ENCODE measurements around the gene PAXX.

Gene PAXX

DNA sequence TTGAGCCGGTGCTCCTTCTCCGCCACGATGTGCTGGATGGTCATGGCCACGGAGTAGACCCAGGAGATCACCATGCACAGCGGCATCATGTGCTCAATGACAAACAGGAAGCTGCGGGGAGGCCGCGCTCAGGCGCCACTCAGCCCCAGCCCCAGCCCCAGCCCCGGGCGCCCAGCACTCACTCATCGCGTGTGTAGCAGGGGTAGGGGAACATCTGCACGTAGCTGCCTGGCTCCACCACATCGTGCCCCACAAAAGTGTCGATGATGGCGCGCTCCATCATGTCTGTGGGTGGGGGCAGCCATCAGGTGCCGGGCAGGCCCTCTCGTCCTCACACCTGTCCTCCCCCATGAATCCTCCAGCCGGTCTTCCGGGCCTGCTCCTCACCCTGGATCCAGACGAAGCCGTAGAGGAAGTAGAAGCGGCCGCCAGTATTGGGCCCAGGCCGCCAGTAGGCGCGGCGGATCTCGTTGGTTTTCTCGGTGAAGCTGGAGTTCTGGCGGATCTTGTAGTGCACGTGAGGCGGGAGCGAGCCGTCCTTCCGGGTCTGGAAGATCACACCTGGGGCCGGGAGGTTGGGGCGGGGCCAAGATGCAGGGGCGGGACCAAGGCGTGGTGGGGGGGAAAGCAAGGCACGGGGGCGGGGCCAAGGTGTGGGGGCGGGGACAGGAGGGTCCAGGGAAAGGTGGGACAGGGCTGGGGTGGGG is 25.7 kb downstream of the PAXX start:
- H2BK5ac ChIP-seq (ENCODE audit: low read length) = no peak overlapping the region
- H3K56ac ChIP-seq (ENCODE audit: low read length) = no peak overlapping the region
- H3K4ac ChIP-seq (ENCODE audit: low read depth, low read length) = no peak overlapping the region
- H3K4me2 ChIP-seq (ENCODE audit: low read length) = no peak overlapping the region
- no peak overlapping the region for H2BK15ac ChIP-seq (replicated peaks; ENCODE audit: low read depth)
- H3K18ac ChIP-seq (ENCODE audit: low read length) = no peak overlapping the region
- no peaks in the 10 kb centered on the region for H3K79me1 ChIP-seq (ENCODE audit: low read length)
- no CpG with 5 or more reads among the region's 45 CpGs for whole genome bisulfite sequencing (ENCODE audit: extremely low coverage, insufficient coverage, low lambda C conversion rate)
- no peak overlapping the region for H3K27ac ChIP-seq (ENCODE audit: low read depth, low read length)
- no peak for DNase-seq
- H3K4me1 ChIP-seq (ENCODE audit: control insufficient read depth, low read depth, low read length) = no peaks in the 10 kb centered on the region
- no peak overlapping the region for H4K8ac ChIP-seq (ENCODE audit: low read depth, low read length)
- no peak overlapping the region for H3K9ac ChIP-seq (ENCODE audit: low read length)
- no peak overlapping the region for H4K5ac ChIP-seq (ENCODE audit: low read length)
- H3K79me2 ChIP-seq (ENCODE audit: control insufficient read depth, insufficient read depth, low read length) = no peaks in the 10 kb centered on the region
- no peak overlapping the region for H3K4me3 ChIP-seq (ENCODE audit: low read length)
- no peaks in the 10 kb centered on the region for H3K36me3 ChIP-seq (ENCODE audit: control insufficient read depth, insufficient read depth, low read length)
- H2BK120ac ChIP-seq (ENCODE audit: low read depth, low read length) = no peak overlapping the region
- no peak overlapping the region for H2AK5ac ChIP-seq (ENCODE audit: low read length)
- no peaks in the 10 kb centered on the region for H3K27me3 ChIP-seq (ENCODE audit: insufficient read depth, low read length, poor library complexity)
- no peak overlapping the region for H3K23ac ChIP-seq (ENCODE audit: low read length)

DNA sequence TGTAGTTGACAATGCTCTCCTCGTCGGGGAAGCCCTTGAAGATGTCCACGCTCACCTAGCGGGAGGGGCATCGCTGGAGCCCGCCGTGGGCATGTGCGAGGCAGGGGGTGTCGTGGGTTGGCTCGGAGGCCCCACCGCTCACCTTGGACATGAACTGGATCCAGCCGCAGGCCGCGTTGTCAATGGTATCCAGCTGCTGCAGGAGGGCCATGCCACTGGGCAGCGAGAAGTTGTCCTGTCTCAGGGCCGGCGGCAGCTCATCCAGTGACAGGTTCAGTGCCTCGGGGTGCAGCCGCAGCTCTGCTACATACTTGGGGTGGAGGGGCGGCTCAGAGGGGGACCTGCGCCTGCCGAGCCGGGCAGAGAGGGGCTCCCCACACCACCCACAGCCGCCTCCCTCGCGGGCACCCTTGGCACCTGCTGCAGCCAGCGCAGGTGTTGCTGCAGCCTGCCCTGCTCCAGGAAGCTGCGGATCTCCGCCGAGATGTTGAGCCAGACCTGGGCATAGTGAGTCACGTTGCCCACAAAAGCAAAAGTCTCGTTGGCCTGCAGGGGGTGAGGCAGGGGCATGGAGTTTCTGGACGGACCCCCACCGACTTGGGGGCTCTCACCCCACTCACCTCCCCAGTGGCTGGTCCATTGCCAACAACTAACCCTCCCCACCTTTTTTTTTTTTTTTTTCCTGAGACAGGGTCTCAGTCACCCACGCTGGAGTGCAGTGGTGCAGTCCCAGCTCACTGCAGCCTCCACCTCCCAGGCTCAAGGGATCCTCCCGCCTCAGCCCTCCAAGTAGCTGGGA is 26.7 kb downstream of the PAXX start:
- H2BK15ac ChIP-seq (replicated peaks; ENCODE audit: low read depth) = no peak overlapping the region

DNA sequence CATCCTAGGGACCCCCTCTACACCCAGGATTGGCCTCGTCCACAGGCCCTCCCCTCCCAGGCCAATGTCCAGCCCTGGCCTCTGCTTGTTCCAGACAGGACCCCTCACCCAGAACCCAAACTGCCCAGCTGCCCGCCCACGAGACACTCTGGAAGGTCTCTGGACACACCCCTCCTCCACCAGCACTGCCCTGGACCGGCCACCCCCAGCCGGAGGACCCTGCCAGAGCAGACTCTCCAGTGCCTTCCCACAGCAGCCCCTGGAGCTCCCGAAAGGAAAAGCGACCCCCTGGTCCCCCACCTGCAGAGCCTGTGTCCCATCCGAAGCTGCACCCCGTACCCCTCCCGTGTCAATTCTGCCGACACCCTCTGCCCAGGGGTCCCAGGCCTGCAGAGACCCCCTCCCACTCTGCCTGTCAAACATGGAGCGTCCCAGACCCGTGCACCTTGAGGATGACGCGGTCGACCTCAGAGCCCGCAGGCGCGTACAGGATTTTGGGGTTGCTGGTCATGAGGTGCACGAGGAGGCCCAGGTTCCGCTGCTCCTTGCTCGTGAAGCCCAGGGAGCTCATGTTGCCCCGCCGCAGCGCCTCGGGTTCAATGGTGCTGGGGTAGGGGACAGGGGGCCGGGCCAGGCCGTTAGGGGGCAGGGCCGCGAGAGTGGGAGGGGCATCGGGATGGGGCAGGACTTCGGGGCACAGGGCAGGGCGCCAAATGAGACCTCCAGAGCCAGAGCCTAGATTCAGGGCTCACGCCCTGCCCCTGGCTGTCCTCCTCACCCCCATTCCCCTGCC is 27.9 kb downstream of the PAXX start:
- Histone ChIP-seq H3K79me2 (ENCODE audit: control insufficient read depth, insufficient read depth, low read length) (no peaks in the 10 kb centered on the region), H3K4me3 (ENCODE audit: low read length) (no peak overlapping the region), H2BK120ac (ENCODE audit: low read depth, low read length) (no peak overlapping the region), H3K79me1 (ENCODE audit: low read length) (no peaks in the 10 kb centered on the region), H2BK15ac (replicated peaks; ENCODE audit: low read depth) (no peak overlapping the region), H3K36me3 (ENCODE audit: control insufficient read depth, insufficient read depth, low read length) (no peaks in the 10 kb centered on the region), H2BK5ac (ENCODE audit: low read length) (no peak overlapping the region), H2AK5ac (ENCODE audit: low read length) (no peak overlapping the region), H3K4ac (ENCODE audit: low read depth, low read length) (no peak overlapping the region), H3K18ac (ENCODE audit: low read length) (no peak overlapping the region), H3K27ac (ENCODE audit: low read depth, low read length) (no peak overlapping the region), H4K8ac (ENCODE audit: low read depth, low read length) (no peak overlapping the region), H3K23ac (ENCODE audit: low read length) (no peak overlapping the region), H3K4me1 (ENCODE audit: control insufficient read depth, low read depth, low read length) (no peaks in the 10 kb centered on the region), H4K5ac (ENCODE audit: low read length) (no peak overlapping the region), H3K27me3 (ENCODE audit: insufficient read depth, low read length, poor library complexity) (no peaks in the 10 kb centered on the region), H3K4me2 (ENCODE audit: low read length) (no peak overlapping the region), H3K56ac (ENCODE audit: low read length) (no peak overlapping the region), H3K9ac (ENCODE audit: low read length) (no peak overlapping the region)
- DNase-seq = no peak
- WGBS (ENCODE audit: extremely low coverage, insufficient coverage, low lambda C conversion rate) = no CpG with 5 or more reads among the region's 34 CpGs

More for the DNA sequence above, 26.7 kb downstream of the PAXX start:
- Histone ChIP-seq H2BK5ac (ENCODE audit: low read length) (no peak overlapping the region), H4K8ac (ENCODE audit: low read depth, low read length) (no peak overlapping the region), H3K18ac (ENCODE audit: low read length) (no peak overlapping the region), H3K4me3 (ENCODE audit: low read length) (no peak overlapping the region), H3K56ac (ENCODE audit: low read length) (no peak overlapping the region), H3K4me2 (ENCODE audit: low read length) (no peak overlapping the region), H4K5ac (ENCODE audit: low read length) (no peak overlapping the region), H3K9ac (ENCODE audit: low read length) (no peak overlapping the region), H2BK120ac (ENCODE audit: low read depth, low read length) (no peak overlapping the region), H3K27me3 (ENCODE audit: insufficient read depth, low read length, poor library complexity) (no peaks in the 10 kb centered on the region), H3K79me2 (ENCODE audit: control insufficient read depth, insufficient read depth, low read length) (no peaks in the 10 kb centered on the region), H3K36me3 (ENCODE audit: control insufficient read depth, insufficient read depth, low read length) (no peaks in the 10 kb centered on the region), H3K4me1 (ENCODE audit: control insufficient read depth, low read depth, low read length) (no peaks in the 10 kb centered on the region), H3K79me1 (ENCODE audit: low read length) (no peaks in the 10 kb centered on the region), H3K27ac (ENCODE audit: low read depth, low read length) (no peak overlapping the region), H3K23ac (ENCODE audit: low read length) (no peak overlapping the region), H3K4ac (ENCODE audit: low read depth, low read length) (no peak overlapping the region), H2AK5ac (ENCODE audit: low read length) (no peak overlapping the region)
- DNase-seq = no peak
- no CpG with 5 or more reads among the region's 36 CpGs for WGBS (ENCODE audit: extremely low coverage, insufficient coverage, low lambda C conversion rate)

DNA sequence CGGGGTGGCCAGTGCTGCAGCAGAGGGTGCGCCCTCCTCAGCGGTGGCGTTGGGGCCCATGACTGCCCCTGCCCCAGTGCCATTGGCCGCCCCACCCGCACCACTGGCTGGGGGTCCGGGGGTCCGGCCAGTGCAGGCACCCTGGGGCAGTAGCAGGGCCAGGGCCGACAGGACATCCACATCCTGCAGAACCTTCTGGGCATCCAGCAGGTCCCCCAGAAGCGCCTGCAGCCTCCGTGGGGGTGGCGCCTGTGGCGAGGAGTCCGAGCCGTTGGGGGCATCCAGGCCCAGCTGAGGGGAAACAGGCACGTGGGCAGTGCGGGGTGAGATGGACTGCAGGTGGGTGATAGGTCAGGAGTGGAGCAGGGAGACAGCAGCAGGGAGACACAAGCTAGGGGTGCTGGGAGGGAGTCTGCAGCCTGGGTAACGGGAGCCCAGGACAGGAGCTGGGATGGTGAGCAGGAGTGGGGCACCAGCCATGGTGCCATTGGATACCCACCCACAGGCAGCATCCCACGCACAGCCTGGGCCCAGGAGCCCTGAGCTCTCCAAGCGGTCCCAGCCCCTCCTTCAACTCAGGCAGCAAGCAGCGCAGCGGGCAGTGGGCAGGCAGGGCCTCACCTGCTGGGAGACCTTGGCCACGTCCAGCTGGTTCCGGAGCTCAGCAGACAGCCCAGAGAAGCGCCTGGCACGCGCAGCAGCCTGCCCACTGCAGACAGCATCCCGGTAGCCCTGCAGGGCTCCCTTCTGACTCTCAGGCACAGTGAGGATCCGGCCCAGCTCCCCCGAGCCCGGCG is 28.7 kb downstream of the PAXX start:
- H3K36me3 ChIP-seq (ENCODE audit: control insufficient read depth, insufficient read depth, low read length) = no peaks in the 10 kb centered on the region
- H3K27me3 ChIP-seq (ENCODE audit: insufficient read depth, low read length, poor library complexity) = no peaks in the 10 kb centered on the region
- H3K27ac ChIP-seq (ENCODE audit: low read depth, low read length) = no peak overlapping the region
- no peak overlapping the region for H4K5ac ChIP-seq (ENCODE audit: low read length)
- WGBS (ENCODE audit: extremely low coverage, insufficient coverage, low lambda C conversion rate) = no CpG with 5 or more reads among the region's 32 CpGs
- no peak overlapping the region for H3K9ac ChIP-seq (ENCODE audit: low read length)
- no peaks in the 10 kb centered on the region for H3K79me1 ChIP-seq (ENCODE audit: low read length)
- H3K4me1 ChIP-seq (ENCODE audit: control insufficient read depth, low read depth, low read length) = no peaks in the 10 kb centered on the region
- H3K4ac ChIP-seq (ENCODE audit: low read depth, low read length) = no peak overlapping the region
- H2AK5ac ChIP-seq (ENCODE audit: low read length) = no peak overlapping the region
- H4K8ac ChIP-seq (ENCODE audit: low read depth, low read length) = no peak overlapping the region
- no peak overlapping the region for H3K23ac ChIP-seq (ENCODE audit: low read length)
- no peak overlapping the region for H3K56ac ChIP-seq (ENCODE audit: low read length)
- DNase-seq = no peak
- no peak overlapping the region for H3K4me3 ChIP-seq (ENCODE audit: low read length)
- no peak overlapping the region for H3K18ac ChIP-seq (ENCODE audit: low read length)
- H2BK5ac ChIP-seq (ENCODE audit: low read length) = no peak overlapping the region
- no peak overlapping the region for H3K4me2 ChIP-seq (ENCODE audit: low read length)
- H2BK15ac ChIP-seq (replicated peaks; ENCODE audit: low read depth) = no peak overlapping the region
- H3K79me2 ChIP-seq (ENCODE audit: control insufficient read depth, insufficient read depth, low read length) = no peaks in the 10 kb centered on the region
- no peak overlapping the region for H2BK120ac ChIP-seq (ENCODE audit: low read depth, low read length)

DNA sequence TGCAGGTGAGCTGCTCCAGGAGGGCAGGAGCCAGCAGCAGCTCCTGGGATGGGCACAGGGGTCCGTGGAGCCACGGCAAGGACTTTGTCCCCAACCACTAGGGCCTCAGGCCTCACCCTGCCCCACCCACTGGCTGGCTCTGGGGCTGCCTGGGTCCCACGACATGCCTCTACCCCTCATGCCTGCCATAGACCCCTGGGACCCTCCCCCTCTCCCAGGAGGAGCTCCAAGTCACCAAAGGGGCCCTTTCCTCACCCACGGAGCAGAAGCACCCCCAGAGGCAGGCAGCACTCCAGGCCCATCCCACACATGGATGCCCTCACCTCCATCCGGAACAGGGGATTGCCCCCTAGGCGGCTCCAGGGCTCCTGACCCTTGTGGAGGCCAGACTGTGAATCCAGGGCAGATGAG is 29.4 kb downstream of the PAXX start:
- no peak for DNase-seq
- Histone ChIP-seq H3K4me1 (ENCODE audit: control insufficient read depth, low read depth, low read length) (no peaks in the 10 kb centered on the region), H3K27ac (ENCODE audit: low read depth, low read length) (no peak overlapping the region), H2BK15ac (replicated peaks; ENCODE audit: low read depth) (no peak overlapping the region), H4K5ac (ENCODE audit: low read length) (no peak overlapping the region), H3K56ac (ENCODE audit: low read length) (no peak overlapping the region), H3K27me3 (ENCODE audit: insufficient read depth, low read length, poor library complexity) (no peaks in the 10 kb centered on the region), H3K4ac (ENCODE audit: low read depth, low read length) (no peak overlapping the region), H4K8ac (ENCODE audit: low read depth, low read length) (no peak overlapping the region), H3K4me2 (ENCODE audit: low read length) (no peak overlapping the region), H2BK120ac (ENCODE audit: low read depth, low read length) (no peak overlapping the region), H3K18ac (ENCODE audit: low read length) (no peak overlapping the region), H3K79me1 (ENCODE audit: low read length) (no peaks in the 10 kb centered on the region), H2AK5ac (ENCODE audit: low read length) (no peak overlapping the region), H2BK5ac (ENCODE audit: low read length) (no peak overlapping the region), H3K79me2 (ENCODE audit: control insufficient read depth, insufficient read depth, low read length) (no peaks in the 10 kb centered on the region), H3K36me3 (ENCODE audit: control insufficient read depth, insufficient read depth, low read length) (no peaks in the 10 kb centered on the region), H3K4me3 (ENCODE audit: low read length) (no peak overlapping the region), H3K23ac (ENCODE audit: low read length) (no peak overlapping the region), H3K9ac (ENCODE audit: low read length) (no peak overlapping the region)
- no CpG with 5 or more reads among the region's 6 CpGs for WGBS (ENCODE audit: extremely low coverage, insufficient coverage, low lambda C conversion rate)
